SK-MEL-5 (cell line): Measurements from ENCODE around the gene COL27A1. TPM values are rescaled to one million over a fixed set of nuclear protein-coding genes. Genes with fewer than 3 reads are reported as not detected.

Experiments
- DNase-seq: peaks from one replicate; pipeline ENCODE4 v3.0.0-alpha.2; 2016; ENCODE audit warnings: low read depth, low spot score
- in situ Hi-C: cut with HindIII; loops from 2 replicates; pipeline ENCODE4 v1.10.0; 2016; ENCODE audit warnings: low sequenced_read_pairs, high pct_unique_total_duplicates, low pct_unique_long_range_greater_than_20kb
- total RNA-seq: library from RNA; depleted of rRNA; stranded (reverse); fragments of >200 nt; shearing (Covaris generic); gene quantifications from 2 replicates; pipeline ENCODE4 v1.2.3, GENCODE V29; 2014

COL27A1 gene
- total RNA-seq, 1 experiment from 2014 or later = 0.90 TPM

- DNase-seq = peak; percentile 50
- in situ Hi-C loops = no loop called here
Observed at GRCh38 chr9:114238891-114239875, 83.8 kb downstream of the COL27A1 start.

GRCh38 chr9:114240216-114240615 is 84.9 kb downstream of the COL27A1 start:
- in situ Hi-C loops = no loop called here

GRCh38 chr9:114240647-114241558 is 85.6 kb downstream of the COL27A1 start:
- no peak for DNase-seq
- in situ Hi-C loops = no loop called here

More at GRCh38 chr9:114240216-114240615, 84.9 kb downstream of the COL27A1 start:
- no peak for DNase-seq

GRCh38 chr9:114242837-114243236 is 87.5 kb downstream of the COL27A1 start:
- in situ Hi-C loops = no loop called here
- no peak for DNase-seq

GRCh38 chr9:114243240-114243639 is 87.9 kb downstream of the COL27A1 start:
- DNase-seq = no peak
- in situ Hi-C loops = no loop called here

DNA sequence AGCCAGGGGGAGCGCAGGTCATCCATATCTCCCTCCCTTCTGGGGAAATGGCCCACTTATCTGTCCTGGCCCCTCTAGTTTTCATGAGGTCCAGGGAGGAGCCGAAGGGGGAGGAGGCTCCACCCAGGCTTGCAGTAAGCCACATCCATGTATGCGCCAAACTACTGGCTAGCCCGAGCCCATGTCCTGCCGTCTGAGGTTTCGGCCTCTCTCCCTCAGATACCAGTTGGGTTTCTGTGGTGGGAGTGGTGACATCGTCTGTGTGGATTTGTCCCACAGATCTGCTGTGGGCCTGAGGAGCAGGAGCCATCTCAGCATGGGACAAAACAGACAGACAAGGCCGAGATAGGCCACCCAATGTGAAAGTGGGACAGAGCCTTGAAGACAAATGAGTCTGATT is 89.2 kb downstream of the COL27A1 start:
- in situ Hi-C loops = no loop called here
- DNase-seq = no peak

GRCh38 chr9:114246558-114246957 is 91.2 kb downstream of the COL27A1 start:
- in situ Hi-C loops = no loop called here

DNA sequence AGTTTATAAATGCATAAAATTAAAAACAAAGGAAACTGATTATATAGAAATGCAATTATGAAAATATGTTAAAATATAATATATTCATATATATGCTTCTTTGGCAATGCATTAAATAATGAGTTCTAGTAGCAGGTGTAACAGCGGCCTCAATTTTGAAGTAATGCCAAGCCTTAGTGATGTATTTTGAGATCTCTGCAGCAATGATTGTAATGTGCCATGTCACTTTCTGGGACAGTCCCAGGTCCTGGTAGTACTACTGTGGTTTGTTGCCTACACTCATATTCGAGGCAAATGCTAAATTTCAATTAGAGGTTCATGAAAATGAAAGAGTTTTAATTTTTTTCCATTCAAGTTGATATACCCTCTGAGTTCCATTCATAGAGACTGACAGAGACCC is 91.7 kb downstream of the COL27A1 start:
- in situ Hi-C loops = no loop called here
- no peak for DNase-seq

More at GRCh38 chr9:114246558-114246957, 91.2 kb downstream of the COL27A1 start:
- DNase-seq = no peak

DNA sequence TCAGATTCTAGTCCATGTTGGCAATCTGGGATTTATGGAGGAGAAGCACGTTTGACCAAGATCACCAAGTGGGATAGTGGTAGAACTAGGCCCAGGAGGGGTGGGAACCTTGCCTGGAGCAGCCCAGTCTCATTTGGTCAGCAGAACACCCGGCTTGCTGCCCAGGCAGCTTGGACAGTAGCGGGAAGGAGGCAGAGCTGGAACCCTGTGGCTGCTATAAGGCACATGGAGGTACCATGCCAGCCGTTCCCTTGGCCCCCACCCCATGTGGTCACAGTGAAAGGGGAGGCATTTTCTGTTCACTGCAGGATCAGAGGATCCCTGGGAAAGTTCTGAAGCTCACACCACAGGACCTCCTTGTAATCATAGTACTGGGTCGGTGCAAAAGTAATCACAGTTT is 92.2 kb downstream of the COL27A1 start:
- no peak for DNase-seq
- in situ Hi-C loops = no loop called here

DNA sequence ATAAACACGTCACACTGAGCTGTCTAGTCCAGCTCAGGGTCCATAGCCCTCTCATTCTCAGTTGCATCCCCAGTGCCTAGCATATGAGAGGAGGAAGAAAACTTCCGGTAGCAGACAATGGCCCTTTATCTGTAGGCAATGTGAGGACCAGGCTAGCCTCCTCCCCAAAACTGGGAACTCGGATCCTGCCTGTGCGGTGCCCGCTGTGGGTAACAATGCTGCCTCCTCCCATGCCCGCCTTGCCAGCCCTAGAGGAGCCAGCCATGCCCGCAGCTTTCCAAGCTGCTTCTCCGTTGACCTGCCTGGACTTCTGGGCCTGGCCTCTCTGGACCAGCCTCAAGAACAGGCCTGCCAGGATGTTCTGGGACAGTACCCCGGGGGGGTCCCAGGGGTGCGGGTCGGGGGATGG is 93.0 kb downstream of the COL27A1 start:
- in situ Hi-C loops = no loop called here
- DNase-seq = no peak

DNA sequence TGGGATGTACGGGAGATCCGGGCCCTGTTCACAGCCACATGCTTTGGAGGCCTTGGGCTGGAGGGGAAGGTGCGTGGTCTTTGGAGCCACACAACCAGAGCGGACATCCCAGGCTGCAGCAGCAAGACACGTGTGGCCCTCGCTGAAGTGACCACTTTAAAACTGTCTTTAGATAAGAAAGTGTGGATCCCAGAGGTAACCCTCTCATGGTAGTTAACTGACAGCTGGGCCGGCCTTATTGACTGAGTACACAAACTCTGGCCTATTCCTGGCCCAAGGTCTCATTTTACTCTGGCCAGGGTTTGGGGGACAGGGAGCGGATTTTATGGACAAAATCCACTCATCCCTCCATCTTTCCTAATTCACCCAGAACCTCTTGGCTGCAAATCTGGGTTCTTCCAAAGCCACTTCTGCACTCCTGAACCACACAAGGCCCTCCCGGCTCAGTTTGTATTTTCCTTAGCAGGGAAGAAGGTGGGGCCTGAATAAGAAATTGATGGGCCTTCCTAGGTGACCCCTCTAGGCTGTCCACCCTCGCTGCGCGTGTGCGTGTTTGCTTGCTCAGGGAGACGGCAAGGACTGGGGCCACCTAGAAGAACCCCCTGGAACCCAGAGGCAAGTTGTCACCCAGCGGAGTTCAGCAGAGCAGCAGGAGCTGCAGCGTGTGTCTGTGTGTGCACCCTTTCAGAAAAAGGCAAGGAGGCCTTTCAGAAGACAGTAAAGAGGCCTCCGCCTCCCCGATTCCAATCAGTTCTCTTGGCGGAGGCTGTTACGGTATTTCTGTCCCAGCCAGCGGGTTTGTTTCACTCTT is 94.3 kb downstream of the COL27A1 start:
- no peak for DNase-seq
- in situ Hi-C loops = no loop called here

DNA sequence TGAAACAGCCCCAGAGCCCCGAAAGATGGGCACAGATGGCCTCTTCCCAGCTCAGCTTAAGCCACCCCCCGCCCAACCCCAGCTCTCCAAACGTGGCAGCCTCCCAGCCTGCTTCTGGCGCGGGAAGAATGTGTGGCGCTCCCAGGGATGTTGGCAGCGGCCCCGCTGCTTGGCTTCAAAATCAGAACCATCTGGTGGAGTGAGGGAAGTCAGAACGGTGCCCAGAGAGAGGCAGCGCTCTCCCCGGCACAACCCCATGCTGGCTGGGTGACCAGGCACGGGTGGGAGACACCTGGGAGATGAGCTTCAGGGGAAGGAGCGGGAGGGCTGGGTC is 94.9 kb downstream of the COL27A1 start:
- in situ Hi-C loops = no loop called here

DNA sequence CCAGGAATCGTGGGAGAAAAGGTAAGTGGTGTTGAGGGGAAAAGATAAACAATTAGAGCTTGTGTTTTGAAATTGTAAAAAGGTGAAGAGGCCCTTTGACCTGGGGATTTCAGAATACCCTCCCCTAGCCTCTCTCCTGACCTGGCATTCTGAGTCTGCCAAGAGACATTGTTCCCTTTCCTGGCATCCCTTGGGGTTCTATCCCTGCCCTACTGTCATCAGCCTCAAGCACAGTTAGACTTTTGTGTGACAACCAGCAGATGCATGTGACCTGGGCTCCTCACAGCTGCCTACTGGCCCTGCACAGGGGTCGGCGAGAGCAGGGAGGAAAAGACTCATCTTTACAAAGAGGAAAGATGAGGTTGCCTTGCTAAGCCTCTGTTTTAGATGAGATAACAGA is 95.3 kb downstream of the COL27A1 start:
- no peak for DNase-seq
- in situ Hi-C loops = no loop called here

More for the DNA sequence above, 94.9 kb downstream of the COL27A1 start:
- no peak for DNase-seq

DNA sequence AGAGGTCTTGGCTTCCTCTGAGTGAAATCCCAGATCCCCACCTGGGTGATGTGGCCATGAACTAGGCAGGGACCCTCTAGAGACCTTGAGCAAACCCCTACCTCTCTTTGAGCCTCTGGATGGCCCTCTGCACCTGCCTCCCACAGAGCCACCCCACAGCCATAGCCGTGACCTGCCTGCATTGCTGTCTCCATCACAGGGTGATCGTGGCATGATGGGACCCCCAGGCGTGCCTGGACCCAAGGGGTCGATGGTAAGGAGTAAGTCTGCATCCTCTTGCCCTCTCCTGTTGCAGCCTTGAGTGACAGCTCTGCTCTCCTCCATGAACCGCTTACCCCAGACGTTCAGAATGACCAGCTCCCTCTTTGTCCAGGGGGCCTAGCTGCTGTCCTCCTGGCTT is 97.1 kb downstream of the COL27A1 start:
- in situ Hi-C loops = no loop called here
- DNase-seq = no peak

GRCh38 chr9:114256827-114257328 is 101.5 kb downstream of the COL27A1 start:
- in situ Hi-C loops = no loop called here
- no peak for DNase-seq

GRCh38 chr9:114258218-114258617 is 102.9 kb downstream of the COL27A1 start:
- in situ Hi-C loops = no loop called here
- no peak for DNase-seq
